HG03442 (cell line): ENCODE measurements around the gene SLC24A1.

ENCODE experiments used
- ATAC-seq: cut with Tn5 transposase; IDR thresholded peaks from one replicate; pipeline ENCODE4 v1.9.1; 2021; ENCODE audit warnings: mild to moderate bottlenecking, moderate library complexity; ENCODE audit not compliant: unreplicated experiment

Gene SLC24A1

GRCh38 chr15:65651831-65652749 is 30.4 kb downstream of the SLC24A1 start:
- no peak for ATAC-seq

DNA sequence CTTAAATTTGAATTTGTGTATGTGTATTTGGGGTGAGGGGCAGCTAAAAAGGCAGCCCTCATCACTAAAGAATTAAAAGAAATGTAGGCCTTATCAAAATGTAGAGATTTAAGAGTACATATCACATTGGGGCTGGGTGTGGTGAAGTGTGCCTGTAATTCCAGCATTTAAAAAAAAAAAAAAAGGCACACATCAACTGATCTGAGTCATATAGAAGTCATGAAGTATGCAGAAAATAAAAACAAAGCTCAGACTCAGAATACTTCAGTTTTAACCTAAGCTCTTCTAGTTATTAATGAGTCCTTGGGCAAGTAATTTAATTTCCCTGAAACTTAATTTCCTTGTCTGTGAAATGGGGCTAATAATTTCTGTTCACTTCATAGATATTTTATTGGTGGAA is 31.6 kb downstream of the SLC24A1 start:
- no peak for ATAC-seq

DNA sequence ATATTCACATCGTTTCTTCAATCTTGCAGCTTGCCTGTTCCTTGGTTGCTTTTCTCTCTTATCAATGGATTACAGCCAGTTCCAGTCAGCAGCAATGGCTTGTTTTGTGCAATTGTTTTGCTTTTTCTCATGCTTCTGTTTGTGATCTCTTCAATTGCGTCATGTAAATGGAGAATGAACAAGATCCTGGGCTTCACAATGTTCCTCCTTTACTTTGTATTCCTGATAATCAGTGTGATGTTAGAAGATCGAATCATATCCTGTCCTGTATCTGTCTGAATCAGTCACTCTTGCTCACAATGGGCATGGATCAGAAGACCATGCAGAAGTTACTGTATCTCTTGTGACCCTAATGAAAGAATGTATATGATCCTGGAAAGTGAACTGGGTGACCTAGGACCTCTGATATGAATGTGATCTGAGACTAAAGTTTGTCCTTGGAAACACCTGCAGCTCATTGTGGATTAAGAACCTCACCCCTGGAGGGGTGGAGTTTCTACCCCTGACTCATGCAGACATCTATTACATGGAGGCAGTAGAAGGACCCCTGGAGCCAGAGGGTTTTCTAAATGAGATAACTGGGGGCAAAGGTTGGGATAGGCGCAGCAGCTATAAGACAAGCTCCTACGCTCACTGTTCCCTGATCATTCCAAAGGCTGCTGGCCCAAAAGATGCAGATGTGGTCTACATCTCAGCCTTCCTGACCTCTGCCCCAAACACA is 32.2 kb downstream of the SLC24A1 start:
- ATAC-seq: no peak

DNA sequence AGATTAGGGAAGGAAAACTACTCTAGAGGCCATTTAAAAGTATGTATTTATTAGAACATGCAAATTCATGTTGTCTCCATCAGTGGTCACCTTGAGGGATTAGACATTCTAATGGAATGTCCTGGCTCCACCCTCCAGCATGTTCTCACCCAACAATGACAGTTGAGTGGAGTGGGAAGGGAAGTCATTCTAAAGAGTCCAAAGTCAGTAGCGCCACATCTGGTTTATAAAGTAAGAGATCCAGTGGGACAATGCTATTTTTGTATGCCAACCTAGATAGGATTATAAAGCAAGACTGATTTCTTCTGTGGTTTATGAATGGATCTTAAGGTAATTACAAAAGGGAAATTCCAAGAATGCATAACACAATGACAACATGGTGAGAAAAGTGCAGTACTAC is 33.3 kb downstream of the SLC24A1 start:
- ATAC-seq: no peak

DNA sequence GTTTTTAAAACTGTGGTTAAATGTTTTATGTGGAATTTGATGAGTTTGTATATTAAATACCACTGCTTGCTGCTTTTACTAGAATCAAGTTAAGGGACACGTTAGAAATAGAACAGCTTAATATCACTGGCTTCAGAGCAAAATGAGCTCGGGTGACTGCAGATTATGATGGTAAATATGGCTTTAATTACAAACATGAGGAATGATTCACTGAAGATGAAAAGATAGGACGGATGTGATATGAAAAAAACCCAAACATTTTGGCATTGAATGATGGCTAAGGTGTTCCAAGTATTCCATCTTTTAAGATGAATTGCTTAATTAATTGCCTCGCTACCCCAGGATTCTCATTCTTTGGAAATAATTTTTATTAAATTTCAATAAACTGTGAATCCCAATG is 33.7 kb downstream of the SLC24A1 start:
- no peak for ATAC-seq

DNA sequence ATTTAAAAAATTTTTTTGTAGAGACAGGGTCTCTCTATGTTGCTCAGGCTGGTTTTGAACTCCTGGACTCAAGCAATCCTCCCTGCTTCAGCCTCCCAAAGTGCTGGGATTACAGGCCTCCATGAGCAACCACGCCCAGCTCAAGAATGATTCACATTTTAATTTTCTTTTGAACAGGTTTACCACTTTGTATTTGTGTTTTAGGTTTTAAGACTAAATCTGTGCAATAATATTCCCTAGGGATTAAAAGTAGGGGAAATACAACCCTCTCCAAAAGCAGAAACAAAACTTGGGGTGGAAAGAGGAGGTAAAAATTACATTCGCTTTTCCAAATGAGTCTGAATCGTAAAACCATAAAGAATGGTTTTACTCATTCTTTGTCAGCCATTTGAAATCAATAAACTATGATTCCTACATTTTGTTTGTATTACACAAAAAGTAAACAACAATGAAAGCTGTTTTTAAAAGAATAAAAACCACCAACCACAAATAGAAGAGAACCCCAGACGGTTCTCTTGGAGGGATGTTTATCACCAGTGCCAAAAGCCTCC is 37.8 kb downstream of the SLC24A1 start:
- no peak for ATAC-seq

DNA sequence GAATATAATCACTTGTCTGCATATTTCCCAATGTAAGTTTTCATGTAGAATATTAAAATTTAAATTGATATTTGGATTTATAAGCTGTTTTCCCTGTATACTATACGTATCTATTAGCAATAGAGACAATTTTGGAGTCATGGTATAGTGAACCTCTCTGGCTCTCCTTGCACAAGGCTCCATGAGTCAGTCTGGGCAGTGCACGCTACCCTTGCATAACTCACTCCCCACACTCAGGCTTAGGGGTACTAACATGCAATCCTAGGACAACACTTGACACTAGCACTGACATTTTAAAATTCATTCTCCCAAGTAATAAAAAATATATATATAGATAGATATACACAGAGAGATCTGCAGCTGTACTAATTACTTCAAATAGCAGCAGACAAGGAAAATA is 39.2 kb downstream of the SLC24A1 start:
- ATAC-seq: no peak

GRCh38 chr15:65663521-65663920 is 41.8 kb downstream of the SLC24A1 start:
- ATAC-seq: no peak

DNA sequence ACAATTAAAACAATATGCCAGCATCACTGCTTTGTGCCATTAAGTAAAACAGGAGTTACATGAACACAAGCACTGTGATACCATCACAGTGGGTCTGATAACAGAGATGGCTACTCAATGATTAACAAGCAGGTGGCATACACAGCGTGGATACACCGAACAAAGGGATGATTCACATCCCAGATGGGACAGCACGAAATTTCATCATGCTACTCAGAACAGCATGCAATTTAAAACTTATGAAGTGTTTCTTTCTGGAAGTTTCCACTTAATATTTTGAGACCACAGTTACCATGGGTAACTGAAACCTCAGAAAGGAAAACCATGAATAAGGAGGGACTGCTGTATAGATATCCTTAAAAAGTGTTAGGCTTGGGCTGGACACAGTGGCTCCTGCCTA is 44.5 kb downstream of the SLC24A1 start:
- no peak for ATAC-seq

DNA sequence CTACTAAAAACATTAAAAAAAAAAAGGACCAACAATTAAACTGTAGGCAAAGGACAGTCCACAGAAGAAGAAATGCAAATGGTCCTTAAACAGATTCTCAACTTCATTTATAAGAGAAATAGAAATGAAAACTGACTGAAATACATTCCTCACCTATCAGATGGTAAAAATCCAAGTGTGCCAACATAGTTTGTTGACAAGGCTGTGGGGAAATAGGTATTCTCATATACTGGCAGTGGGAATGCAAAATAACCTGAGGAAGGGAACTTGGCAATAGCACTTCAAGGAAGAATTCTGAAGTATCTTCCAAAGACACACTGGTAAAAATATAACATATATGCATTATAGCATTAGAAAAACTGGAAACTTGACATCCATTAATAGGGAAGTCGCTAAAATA is 53.8 kb downstream of the SLC24A1 start:
- no peak for ATAC-seq

DNA sequence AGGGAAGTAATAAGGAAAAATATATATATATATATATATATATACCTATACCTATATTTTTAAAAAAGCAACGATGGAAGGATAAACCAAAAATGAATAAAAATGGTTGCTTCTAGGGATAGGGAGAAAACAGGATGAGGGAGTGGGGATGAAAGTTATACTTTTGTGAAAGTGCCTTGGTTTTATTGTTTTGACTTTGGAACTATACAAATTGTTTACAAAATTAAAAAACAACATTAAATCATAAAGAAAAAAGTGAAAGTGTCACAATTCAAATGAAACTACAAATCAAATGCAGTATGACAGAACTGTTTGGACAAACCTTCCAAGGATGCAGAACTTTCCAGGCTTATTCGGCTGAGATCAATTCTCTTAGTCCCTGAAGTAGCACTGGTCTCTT is 54.4 kb downstream of the SLC24A1 start:
- ATAC-seq: no peak

- no peak for ATAC-seq
Measured at GRCh38 chr15:65680544-65680943, 58.8 kb downstream of the SLC24A1 start.

GRCh38 chr15:65682404-65682911 is 60.7 kb downstream of the SLC24A1 start:
- no peak for ATAC-seq

DNA sequence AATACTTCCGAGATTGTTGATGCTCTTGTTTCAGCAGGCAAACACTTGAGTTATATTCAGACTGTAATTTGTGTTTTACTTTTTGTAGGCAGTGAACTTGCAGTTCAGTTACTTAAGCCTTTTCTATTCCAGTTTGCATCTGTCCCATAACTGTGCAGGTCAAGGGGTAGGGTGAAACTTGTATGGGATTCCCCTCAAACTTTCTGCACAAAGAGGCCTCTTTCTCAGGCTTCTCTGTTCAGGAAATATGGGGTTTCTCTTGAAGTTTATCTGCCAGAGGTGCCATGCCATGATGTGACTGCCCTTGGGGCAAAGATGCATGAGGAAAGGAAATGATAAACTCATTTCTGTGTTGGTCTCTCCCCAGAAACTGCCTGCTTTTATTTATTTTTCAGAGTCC is 66.7 kb downstream of the SLC24A1 start:
- no peak for ATAC-seq

DNA sequence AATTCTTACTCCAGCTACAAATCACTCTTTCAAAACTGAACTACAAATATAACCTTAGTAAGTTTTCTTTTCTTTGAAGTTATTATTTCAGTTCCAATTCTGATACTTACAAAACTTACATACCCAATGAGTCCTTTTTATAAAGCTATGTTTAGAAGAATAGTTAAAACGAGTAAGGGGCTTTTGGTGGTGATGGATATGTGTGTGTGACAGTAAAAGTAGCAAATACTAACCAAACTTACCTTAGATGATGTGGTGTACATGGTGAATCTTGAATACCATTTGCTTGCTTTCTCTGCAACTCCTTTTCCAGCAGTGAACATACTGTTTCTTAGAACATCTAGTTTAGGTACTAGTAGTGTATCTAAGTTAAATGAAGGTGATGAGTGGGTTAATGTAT is 68.4 kb downstream of the SLC24A1 start:
- no peak for ATAC-seq

DNA sequence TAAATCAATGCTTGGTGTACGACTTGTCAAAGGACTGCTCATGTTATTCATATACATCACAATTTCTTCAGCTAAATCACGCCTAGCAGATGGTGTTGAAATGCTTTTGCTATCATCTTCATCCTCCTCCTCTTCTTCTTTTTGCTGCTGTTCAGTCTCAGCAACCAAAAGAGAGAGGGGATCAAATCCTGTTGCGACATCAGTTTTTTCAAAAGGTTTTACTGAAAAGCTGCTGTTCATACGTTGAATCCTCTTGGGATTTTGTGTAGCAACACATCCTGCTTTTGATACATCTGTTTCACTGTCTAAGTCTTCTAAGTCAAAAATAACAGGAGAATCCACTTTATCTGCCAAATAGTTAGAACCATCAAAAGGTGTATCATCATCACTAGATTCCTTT is 69.0 kb downstream of the SLC24A1 start:
- ATAC-seq: no peak

GRCh38 chr15:65695081-65695480 is 73.3 kb downstream of the SLC24A1 start:
- no peak for ATAC-seq
